Hindlimb muscle (tissue), 1 donor: ENCODE measurements around the gene IP6K3. TPM values are rescaled to one million over a fixed set of nuclear protein-coding genes. Genes with fewer than 3 reads are reported as not detected.

Experiments
- DNase-seq: peaks from one replicate; pipeline ENCODE4 v3.0.0-alpha.2; 2013
- polyA plus RNA-seq: library from polyadenylated mRNA; unstranded; fragments of 120-200 nt; gene quantifications from one replicate; pipeline ENCODE4 v1.2.1, GENCODE V29; 2013; ENCODE audit not compliant: insufficient read length

The IP6K3 gene
- polyA plus RNA-seq, 1 donor = 38.8 TPM

DNA sequence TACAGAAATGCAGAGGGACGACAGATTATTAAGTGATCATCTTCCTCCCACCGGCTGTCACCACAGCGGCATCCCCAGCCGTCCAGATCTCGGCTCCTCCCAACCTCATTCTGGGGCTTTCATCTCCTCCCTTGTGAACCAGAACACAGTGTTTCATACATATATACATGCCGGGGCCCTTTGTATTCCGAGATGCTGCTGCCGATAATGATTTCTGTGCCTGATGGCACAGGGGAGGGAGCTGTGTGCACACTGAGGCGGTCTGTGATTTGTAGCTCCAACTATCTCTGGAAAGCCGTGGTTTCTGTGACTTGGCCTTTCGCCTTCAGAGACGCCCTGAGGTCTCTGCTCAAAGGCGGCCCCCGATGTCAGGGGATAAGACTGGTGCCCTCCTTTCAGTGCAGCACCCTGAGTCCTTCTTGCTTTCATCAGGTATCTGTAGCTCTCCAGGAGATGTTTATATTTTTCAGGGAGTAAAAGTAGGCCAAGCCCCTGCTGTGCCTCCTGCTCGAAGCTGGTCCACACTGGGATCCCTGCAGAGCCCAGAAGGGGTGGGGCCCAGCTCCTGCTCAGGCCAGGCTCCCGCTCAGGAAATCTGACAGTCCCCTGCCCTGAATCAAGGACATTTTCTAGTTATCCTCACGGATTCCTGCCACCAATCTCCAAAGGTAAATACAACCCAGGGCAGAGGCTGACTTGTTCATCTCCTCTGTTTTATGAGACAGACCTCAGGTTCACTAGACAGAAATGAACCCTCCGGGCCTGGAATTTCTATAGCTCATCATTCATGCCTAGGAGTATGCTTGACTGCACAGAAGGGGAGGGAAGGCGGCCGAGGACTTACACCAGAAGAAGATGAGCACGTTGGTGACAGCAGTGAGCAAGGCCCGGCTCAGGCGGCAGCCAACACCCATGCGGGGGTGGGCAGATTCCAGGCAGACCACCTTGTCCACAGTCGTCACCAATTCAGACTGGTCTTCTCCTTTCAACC lies 31.0 kb upstream of the IP6K3 start:
- DNase-seq = no peak

DNA sequence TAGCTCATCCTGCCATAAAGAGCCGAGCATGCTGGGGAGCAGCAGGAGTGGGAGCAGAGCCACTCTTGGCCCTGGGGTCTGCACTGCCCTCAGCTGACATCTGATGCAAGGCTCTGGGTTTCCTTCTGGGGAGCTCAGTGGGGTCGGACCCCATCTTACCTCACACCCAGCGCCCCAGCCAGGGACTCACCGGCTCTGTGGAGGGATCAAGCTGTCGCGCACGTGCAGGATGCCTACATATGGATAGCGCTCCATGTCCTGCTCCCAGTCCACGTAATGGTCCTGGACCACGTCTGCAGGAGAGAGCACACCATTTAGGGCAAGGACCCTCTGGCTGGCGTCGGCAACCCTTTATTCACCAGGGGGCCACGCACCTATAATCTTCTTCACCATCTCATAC lies 30.1 kb upstream of the IP6K3 start:
- no peak for DNase-seq

- DNase-seq = no peak
Observed at GRCh38 chr6:33776186-33776585, 29.5 kb upstream of the IP6K3 start.

GRCh38 chr6:33774774-33775173 lies 28.1 kb upstream of the IP6K3 start:
- DNase-seq = no peak

DNA sequence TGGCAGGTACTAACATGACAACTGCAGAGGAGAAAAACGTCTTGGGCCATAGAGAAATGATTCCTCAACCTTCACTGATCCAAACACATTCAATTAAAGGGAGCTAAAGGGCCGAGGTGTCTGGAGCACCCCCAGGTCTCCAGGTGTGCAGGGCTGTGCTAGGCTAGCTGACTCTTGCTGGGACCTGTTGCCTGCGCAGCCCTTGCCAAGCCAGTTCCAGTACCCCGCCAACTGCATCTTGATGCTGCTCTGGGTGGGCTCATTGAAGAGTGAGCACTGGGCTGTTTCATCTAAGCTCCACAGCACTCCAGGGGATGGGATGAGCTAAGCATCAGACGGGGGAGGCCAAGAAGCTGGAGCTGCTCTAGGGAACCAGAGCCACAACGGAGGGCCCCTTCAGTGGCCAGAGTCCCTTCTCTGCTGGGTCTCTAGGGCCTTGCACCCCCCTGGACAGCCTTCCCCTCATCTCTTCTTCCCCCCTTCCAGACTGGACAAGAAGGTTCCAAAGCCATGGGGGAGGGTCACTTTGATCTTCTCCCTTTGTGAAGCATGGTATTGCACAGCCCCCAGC lies 26.3 kb upstream of the IP6K3 start:
- no peak for DNase-seq

DNA sequence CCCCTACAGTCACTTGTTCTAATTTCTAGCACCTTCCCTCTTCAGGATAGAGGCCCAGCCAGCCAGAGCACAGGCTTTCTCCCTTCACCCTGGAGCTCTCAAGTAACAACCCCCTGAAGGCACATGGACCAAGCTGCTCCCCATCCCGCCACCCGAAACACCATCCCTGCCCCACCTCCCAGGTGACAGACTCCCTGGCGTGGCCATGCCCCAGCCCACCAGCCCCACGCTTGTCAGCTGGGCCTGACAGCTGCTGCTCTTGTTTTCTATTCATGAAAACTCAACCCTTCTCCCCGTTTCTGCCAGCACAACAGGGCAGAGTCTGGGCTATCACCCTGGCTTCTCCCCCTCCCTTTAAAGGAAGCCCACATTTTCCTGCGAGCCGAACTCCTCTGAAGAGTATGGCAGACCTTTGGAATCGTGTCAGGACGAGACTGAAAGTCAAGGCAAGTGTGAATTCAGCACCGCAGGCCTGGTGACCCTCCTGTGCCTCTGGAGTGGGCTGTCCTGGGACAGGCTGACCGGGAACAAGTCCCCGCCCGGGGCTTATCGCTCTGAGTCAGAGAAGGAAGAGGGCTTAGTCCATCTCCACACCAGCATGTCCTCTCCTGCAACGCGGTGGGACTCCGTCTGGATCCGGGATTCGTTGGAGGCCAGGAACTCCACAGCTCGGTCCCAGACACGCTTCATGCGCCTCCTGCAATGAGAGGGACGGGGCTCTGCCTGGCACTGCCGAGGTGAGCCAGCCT lies 25.6 kb upstream of the IP6K3 start:
- DNase-seq = no peak

DNA sequence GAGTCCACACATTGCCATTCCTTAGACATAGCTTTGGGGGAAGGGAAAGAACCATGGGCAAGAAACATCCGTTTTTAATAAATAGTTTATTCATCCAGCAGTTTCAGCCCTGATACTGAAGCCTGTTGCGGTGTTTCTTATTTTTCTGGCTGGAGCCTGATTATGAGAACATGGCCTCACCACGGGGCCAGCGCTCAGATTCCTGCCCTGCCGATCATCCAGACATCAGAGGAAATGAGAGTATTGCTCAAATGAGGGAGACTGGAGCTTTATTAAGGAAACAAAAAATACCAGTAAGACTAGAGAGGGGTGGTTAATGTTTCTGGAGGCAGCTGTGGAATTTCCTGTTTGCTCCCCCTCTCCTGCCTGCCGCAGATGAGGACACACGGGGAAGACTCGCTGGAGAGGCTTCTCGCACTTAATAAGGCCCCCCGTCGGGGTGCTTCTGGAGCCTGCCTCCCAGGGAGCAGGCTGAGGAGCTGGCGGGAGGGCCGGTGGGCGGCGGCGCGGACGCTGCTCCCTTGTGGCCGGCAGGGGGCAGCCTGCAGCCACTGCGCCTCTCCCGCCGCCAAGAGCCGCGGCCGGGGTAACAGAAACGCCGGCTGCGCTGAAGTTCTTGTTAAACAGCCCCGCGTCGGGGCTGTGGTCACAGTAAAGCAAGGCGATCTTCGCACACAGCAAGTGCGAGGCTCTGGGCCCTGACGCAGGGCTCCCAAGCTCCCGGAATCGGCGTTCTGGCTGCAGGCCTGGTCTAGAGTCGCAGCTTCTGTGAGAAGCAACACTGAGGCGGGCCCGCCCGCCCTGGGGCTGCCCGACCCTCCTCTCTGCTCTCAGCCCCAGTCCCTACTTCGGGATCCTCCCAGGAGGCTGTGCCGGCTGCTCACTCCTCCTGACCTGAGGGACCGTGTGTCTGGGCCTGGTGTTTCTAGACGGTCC lies 24.7 kb upstream of the IP6K3 start:
- peak; percentile 73 for DNase-seq

- DNase-seq = no peak
Observed at GRCh38 chr6:33770833-33771145, 24.1 kb upstream of the IP6K3 start.

DNA sequence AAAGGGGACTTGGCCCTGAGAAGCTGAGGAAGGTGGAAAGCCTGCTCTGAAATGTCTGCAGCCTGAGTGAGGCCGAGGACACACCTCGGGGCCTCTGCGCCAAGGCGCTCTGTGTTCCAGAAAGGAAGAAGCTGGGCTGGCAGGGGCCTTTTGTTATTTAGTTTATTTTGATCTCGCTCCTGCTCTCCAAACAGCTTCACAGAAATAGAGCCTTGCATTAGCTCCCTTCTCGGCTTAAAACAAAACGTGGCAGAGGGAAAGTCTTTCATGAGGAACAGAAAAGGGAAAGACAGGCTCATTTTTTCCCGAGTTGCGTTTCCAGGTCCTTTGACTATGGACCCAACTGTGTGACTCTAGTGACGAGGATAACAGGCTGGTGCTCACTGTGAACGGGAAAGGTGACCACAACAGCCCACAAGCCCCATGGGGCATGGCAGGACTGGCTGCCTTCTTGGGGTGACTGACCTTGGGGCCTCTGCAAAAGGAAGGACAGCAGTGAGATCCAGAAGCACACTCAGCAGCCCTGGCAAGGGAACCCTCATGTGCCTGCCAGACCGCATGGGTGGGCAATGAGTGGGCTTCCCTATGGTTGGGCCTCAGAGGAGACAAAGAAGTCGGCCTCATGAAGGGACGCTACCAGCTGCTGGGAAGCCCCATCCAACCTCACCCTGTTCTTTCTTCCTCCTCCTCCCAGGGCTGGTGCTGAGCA lies 23.6 kb upstream of the IP6K3 start:
- no peak for DNase-seq

GRCh38 chr6:33769248-33769821 lies 22.6 kb upstream of the IP6K3 start:
- DNase-seq = no peak

- no peak for DNase-seq
Observed at GRCh38 chr6:33768644-33769120, 22.0 kb upstream of the IP6K3 start.

DNA sequence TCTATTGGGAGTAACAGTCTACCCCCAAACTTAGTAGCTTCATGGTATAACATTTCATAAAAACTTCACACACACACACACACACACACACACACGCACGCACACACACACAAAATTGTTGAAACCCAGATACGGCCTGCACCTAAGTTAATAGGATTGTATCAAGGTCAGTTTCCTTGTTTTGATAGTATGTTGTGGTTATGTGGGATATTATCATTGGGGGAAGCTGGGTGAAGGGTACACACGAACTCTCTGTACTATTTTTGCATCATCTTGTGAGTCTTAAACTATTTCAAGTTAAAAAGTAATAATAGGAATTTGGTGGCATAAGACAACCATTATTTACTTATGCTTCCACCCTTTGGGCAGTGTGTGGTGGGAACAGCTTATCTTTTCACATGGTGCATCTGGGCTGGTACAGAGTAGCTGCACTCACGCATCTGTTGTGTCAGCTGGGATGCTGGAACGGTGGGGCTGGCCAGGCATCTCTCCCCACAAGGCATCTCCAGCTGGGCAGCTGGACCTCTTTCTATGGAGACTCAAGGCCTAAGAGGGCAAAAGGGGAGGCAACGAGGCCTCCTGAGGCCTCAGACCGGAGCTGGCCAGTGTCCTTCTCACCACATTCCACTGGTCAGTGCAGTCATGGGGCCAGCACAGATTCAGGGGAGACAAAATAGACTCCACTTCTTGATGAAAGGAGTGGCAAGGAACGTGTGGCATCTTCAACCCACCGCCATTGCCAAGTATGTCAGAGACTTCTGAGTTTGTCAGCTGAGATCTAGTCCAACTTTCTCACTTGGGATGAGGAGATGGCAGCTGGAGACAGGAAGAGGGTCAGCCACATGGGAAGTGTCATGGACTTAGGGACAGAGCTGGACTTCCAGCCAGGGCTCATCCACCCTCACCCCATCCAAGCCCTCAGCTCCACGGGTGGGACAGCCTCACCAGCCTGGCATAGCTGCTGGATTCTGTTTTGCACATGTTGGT lies 20.5 kb upstream of the IP6K3 start:
- no peak for DNase-seq

- DNase-seq = no peak
Observed at GRCh38 chr6:33765368-33765767, 18.7 kb upstream of the IP6K3 start.

DNA sequence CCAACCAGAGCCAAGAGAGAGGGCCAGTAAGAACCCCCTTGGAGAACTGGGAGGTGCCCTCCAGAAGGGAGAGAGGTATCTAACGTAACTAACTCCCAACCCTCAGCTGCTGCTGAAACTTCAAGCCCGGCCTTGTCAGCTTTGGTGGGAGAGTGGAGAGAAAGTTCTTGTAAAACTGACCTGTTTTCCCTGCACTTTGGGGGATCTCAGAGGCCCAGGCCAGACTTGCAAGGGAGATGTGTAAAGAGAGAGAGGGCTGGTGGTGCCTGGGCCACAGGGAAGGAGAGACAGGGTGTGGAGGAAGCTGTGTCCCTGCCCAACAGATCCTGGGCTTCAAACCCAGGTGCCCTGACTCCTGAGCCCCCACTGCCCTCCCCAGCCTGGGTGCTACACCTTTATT lies 17.3 kb upstream of the IP6K3 start:
- no peak for DNase-seq

- no peak for DNase-seq
Observed at GRCh38 chr6:33763483-33763882, 16.8 kb upstream of the IP6K3 start.

GRCh38 chr6:33762713-33763112 lies 16.0 kb upstream of the IP6K3 start:
- no peak for DNase-seq

GRCh38 chr6:33761922-33762629 lies 15.4 kb upstream of the IP6K3 start:
- DNase-seq = no peak

- no peak for DNase-seq
Observed at GRCh38 chr6:33761581-33761921, 14.8 kb upstream of the IP6K3 start.

DNA sequence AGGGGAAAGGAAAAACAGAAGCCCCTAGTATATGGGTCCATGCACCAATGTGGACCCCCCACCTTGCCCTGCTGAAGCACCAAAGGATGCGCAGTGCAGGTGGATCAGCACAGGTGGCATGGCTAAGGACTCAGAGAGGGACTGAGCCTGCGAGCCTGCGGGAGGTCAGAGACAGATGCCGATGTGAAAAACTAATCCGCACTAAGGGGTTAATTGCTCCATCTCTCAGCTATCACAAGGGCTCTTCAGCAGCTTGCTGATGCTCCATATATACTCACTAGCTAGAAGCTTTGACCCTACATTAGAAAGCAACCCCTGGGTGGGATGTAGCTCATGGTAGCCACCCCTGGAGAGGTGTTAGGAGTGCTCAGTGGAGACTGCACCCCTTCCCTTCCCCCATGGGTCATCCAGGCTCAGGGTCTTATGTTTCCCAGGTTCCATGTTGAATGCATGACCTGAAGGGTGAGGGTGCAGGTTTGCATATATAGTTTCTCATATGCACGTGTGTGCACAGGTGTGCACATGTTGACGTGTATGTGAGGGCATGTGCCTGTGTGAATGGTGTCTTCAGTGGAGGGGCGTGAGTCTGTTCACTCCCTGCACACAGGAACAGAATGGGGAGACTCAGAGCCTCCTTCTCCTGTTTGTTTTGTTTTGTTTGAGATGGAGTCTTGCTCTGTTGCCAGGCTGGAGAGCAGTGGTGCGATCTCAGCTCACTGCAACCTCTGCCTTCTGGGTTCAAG lies 13.4 kb upstream of the IP6K3 start:
- no peak for DNase-seq
